Thyroid gland (tissue), 4 donors: Measurements from ENCODE around the gene RNF167. TPM values are rescaled to one million over a fixed set of nuclear protein-coding genes. Genes with fewer than 3 reads are reported as not detected.

Source experiments
- DNase-seq, 2 donors: peaks; one replicate each; pipeline ENCODE4 v3.0.0-alpha.2; 2019
- H3K27ac ChIP-seq, 3 donors: fragments of 200-600 bp; sonication (generic); 1 replicate in 2 of 3; 2 replicates in 1 of 3; pipeline ENCODE4 v1.5.1; 2016 to 2019; ENCODE audit warnings: mild to moderate bottlenecking in 1 of 3, moderate library complexity in 1 of 3
- H3K27me3 ChIP-seq: fragments of 200-600 bp; sonication (generic); one replicate; pipeline ENCODE4 v1.5.1; 2019
- H3K36me3 ChIP-seq, 2 donors: fragments of 200-600 bp; sonication (generic); one replicate each; pipeline ENCODE4 v1.5.1; 2016 to 2019
- H3K4me1 ChIP-seq, 2 donors: fragments of 200-600 bp; sonication (generic); one replicate each; pipeline ENCODE4 v1.5.1; 2017 to 2019
- H3K4me3 ChIP-seq, 3 donors: fragments of 200-600 bp; sonication (generic); replicated peaks in 1 of 3; 1 replicate in 2 of 3; 2 replicates in 1 of 3; pipeline ENCODE4 v1.5.1; 2016; ENCODE audit warnings: mild to moderate bottlenecking in 1 of 3
- H3K9me3 ChIP-seq: fragments of 200-600 bp; sonication (generic); one replicate; pipeline ENCODE4 v1.5.1; 2017
- CTCF ChIP-seq, 6 experiments: fragments of 200-600 bp in 3 of 6; fragments of 450-650 bp in 3 of 6; sonication (generic) in 3 of 6; IDR thresholded peaks; one replicate each; pipeline ENCODE4 v1.5.1; 2016 to 2019; ENCODE audit warnings: antibody characterized with exemption in 6 of 6, mild to moderate bottlenecking in 2 of 6, inconsistent platforms in 1 of 6, moderate library complexity in 1 of 6
- POLR2A ChIP-seq, 2 donors: fragments of 450-650 bp; IDR thresholded peaks; one replicate each; pipeline ENCODE4 v1.6.1; 2017; ENCODE audit warnings: antibody characterized with exemption in 2 of 2, mild to moderate bottlenecking in 2 of 2, moderate library complexity in 1 of 2
- WGBS, 2 donors: methylation state at CpG; one replicate each; pipeline ENCODE4 v1.1.5; 2017; 5-methylcytosine and 5-hydroxymethylcytosine counted together
- intact Hi-C: fragments of 100-400 bp; cut with DNase I; formaldehyde crosslinking; loops from one replicate; pipeline ENCODE4 v1.15.1; 2023
- total RNA-seq, 4 donors: library from RNA; depleted of rRNA; stranded (reverse); fragments of >200 nt; gene quantifications; one replicate each; pipeline ENCODE4 v1.2.3, GENCODE V29; 2016

Gene RNF167
- total RNA-seq, 4 donors from 2014 or later: 47.1 to 77.0 (median 67.2) TPM

GRCh38 chr17:4937553-4937952 lies 2.5 kb upstream of the RNF167 start:
- no peak overlapping the region for H3K4me3 ChIP-seq
- no peak overlapping the region for H3K27ac ChIP-seq
- H3K27me3 ChIP-seq: no peaks in the 10 kb centered on the region
- no peaks in the 10 kb centered on the region for H3K9me3 ChIP-seq
- peaks cover 17 to 29% of the 10 kb centered on the region in 2 donors for H3K4me1 ChIP-seq
- WGBS, 2 donors: 93 to 97% methylated on average over 16 of the region's 16 CpGs
- no peak for TF ChIP-seq CTCF (IDR thresholded peaks at IDR 0.05)
- TF ChIP-seq POLR2A (IDR thresholded peaks at IDR 0.05): no peak
- intact Hi-C loops: loop anchor here (5.0 kb wide), 1 partner anchor 45 kb away; no protein-coding TSS in a partner anchor
- DNase-seq: no peak
- peaks cover 9 to 15% of the 10 kb centered on the region in 2 donors for H3K36me3 ChIP-seq

GRCh38 chr17:4938069-4938491 lies 2.0 kb upstream of the RNF167 start:
- WGBS, 2 donors: 89 to 92% methylated on average over 8 to 11 of the region's 11 CpGs
- no peaks in the 10 kb centered on the region for H3K9me3 ChIP-seq
- DNase-seq: no peak

GRCh38 chr17:4938688-4939545 lies 1.2 kb upstream of the RNF167 start:
- intact Hi-C loops: loop anchor here (5.0 kb wide), 1 partner anchor 43 kb away; no protein-coding TSS in a partner anchor
- TF ChIP-seq POLR2A (IDR thresholded peaks at IDR 0.05): no peak
- no peak for TF ChIP-seq CTCF (IDR thresholded peaks at IDR 0.05)
- peaks cover 17 to 28% of the 10 kb centered on the region in 2 donors for H3K4me1 ChIP-seq
- 44 to 51% methylated on average over 16 to 19 of the region's 19 CpGs for WGBS, 2 donors
- H3K27me3 ChIP-seq: no peaks in the 10 kb centered on the region
- H3K9me3 ChIP-seq: no peaks in the 10 kb centered on the region
- DNase-seq: peak; percentile 42 to 51
- H3K4me3 ChIP-seq: peak overlapping the region; percentile 31 to 89 (median 33)
- peaks cover 15 to 16% of the 10 kb centered on the region in 2 donors for H3K36me3 ChIP-seq
- H3K27ac ChIP-seq: peak overlapping the region; percentile 91 to 97 (median 95)

More at GRCh38 chr17:4938069-4938491, 2.0 kb upstream of the RNF167 start:
- H3K4me3 ChIP-seq: no peak overlapping the region
- H3K36me3 ChIP-seq: peaks cover 14 to 15% of the 10 kb centered on the region in 2 donors
- no peaks in the 10 kb centered on the region for H3K27me3 ChIP-seq
- TF ChIP-seq CTCF (IDR thresholded peaks at IDR 0.05): no peak
- no peak for TF ChIP-seq POLR2A (IDR thresholded peaks at IDR 0.05)
- intact Hi-C loops: loop anchor here (5.0 kb wide), 1 partner anchor 44 kb away; no protein-coding TSS in a partner anchor
- H3K4me1 ChIP-seq: peaks cover 17 to 29% of the 10 kb centered on the region in 2 donors
- no peak overlapping the region for H3K27ac ChIP-seq

GRCh38 chr17:4939546-4939795 lies 597 bp upstream of the RNF167 start:
- intact Hi-C loops: loop anchor here (5.0 kb wide), 1 partner anchor 43 kb away; no protein-coding TSS in a partner anchor
- TF ChIP-seq POLR2A (IDR thresholded peaks at IDR 0.05): no peak
- TF ChIP-seq CTCF (IDR thresholded peaks at IDR 0.05): no peak
- peak overlapping the region; percentile 31 to 89 (median 33) for H3K4me3 ChIP-seq
- no peaks in the 10 kb centered on the region for H3K9me3 ChIP-seq
- DNase-seq: peak in 1 of 2 donors; percentile 10
- WGBS, 2 donors: 1 to 2% methylated on average over 9 to 12 of the region's 16 CpGs
- peak overlapping the region; percentile 91 to 97 (median 95) for H3K27ac ChIP-seq
- H3K27me3 ChIP-seq: no peaks in the 10 kb centered on the region
- H3K4me1 ChIP-seq: peaks cover 17 to 23% of the 10 kb centered on the region in 2 donors
- peaks cover 15 to 16% of the 10 kb centered on the region in 2 donors for H3K36me3 ChIP-seq
